T-helper 9 cell (primary cell): Measurements from ENCODE around the gene NRK.
"Not testable (repeated sequence)": the region's sequence is repeated elsewhere in the genome, so short reads cannot be mapped to it uniquely, and the experiment has no call there.

Experiments
- DNase-seq: peaks from one replicate; pipeline ENCODE4 v3.0.0-alpha.2; 2020

NRK gene

GRCh38 chrX:105880491-105880890 is 58.2 kb downstream of the NRK start:
- no peak for DNase-seq

GRCh38 chrX:105882581-105883275 is 60.4 kb downstream of the NRK start:
- no peak for DNase-seq

GRCh38 chrX:105894721-105895120 is 72.4 kb downstream of the NRK start:
- no peak for DNase-seq

- no peak for DNase-seq
These were observed 87.2 kb downstream of the NRK start for GRCh38 chrX:105909576-105909975.

- no peak for DNase-seq
These were observed 88.3 kb downstream of the NRK start for GRCh38 chrX:105910563-105911105.

- DNase-seq: no peak
These were observed 122.9 kb downstream of the NRK start for GRCh38 chrX:105945266-105945665.

GRCh38 chrX:105969487-105969886 is 147.1 kb downstream of the NRK start:
- DNase-seq: no peak

GRCh38 chrX:105972690-105973386 is 150.5 kb downstream of the NRK start:
- no peak for DNase-seq

- DNase-seq: no peak
These were observed 151.0 kb downstream of the NRK start for GRCh38 chrX:105973387-105973739.

GRCh38 chrX:105975382-105975781 is 153.0 kb downstream of the NRK start:
- DNase-seq: no peak

- no peak for DNase-seq
These were observed 159.6 kb downstream of the NRK start for GRCh38 chrX:105981772-105982485.

- DNase-seq: not testable (repeated sequence)
These were observed 166.1 kb downstream of the NRK start for GRCh38 chrX:105988487-105988886.

GRCh38 chrX:105999294-105999693 is 177.0 kb downstream of the NRK start:
- DNase-seq: no peak

GRCh38 chrX:106000203-106000602 is 177.9 kb downstream of the NRK start:
- DNase-seq: no peak

- DNase-seq: not testable (repeated sequence)
These were observed 178.3 kb downstream of the NRK start for GRCh38 chrX:106000609-106001008.

- DNase-seq: no peak
These were observed 183.3 kb downstream of the NRK start for GRCh38 chrX:106005684-106006083.

- DNase-seq: no peak
These were observed 185.5 kb downstream of the NRK start for GRCh38 chrX:106007815-106008214.
